GM18502 (cell line): ENCODE data around the gene ANAPC16.
"Not testable (repeated sequence)": the region's sequence is repeated elsewhere in the genome, so short reads cannot be mapped to it uniquely, and the experiment has no call there.

ENCODE experiments used
- ATAC-seq: cut with Tn5 transposase; IDR thresholded peaks from one replicate; pipeline ENCODE4 v1.9.1; 2021; ENCODE audit warnings: mild to moderate bottlenecking; ENCODE audit not compliant: unreplicated experiment, poor library complexity

Gene ANAPC16

GRCh38 chr10:72260976-72261783, 45.4 kb downstream of the ANAPC16 start:
- ATAC-seq: peak; percentile 60

- peak; percentile 19 for ATAC-seq
Observed at GRCh38 chr10:72261784-72262404, 46.1 kb downstream of the ANAPC16 start.

GRCh38 chr10:72263613-72264241, 47.9 kb downstream of the ANAPC16 start:
- no peak for ATAC-seq

GRCh38 chr10:72264536-72264935, 48.7 kb downstream of the ANAPC16 start:
- ATAC-seq: no peak

GRCh38 chr10:72265508-72265907, 49.7 kb downstream of the ANAPC16 start:
- ATAC-seq: no peak

- ATAC-seq: no peak
Observed at GRCh38 chr10:72265990-72266865, 50.4 kb downstream of the ANAPC16 start.

- ATAC-seq: no peak
Observed at GRCh38 chr10:72267381-72267780, 51.6 kb downstream of the ANAPC16 start.

GRCh38 chr10:72267819-72268399, 52.1 kb downstream of the ANAPC16 start:
- no peak for ATAC-seq

- not testable (repeated sequence) for ATAC-seq
Observed at GRCh38 chr10:72268475-72269200, 52.8 kb downstream of the ANAPC16 start.

- no peak for ATAC-seq
Observed at GRCh38 chr10:72270607-72271281, 54.9 kb downstream of the ANAPC16 start.

- ATAC-seq: peak; percentile 32
Observed at GRCh38 chr10:72272689-72273409, 57.0 kb downstream of the ANAPC16 start.

- ATAC-seq: peak; percentile 85
Observed at GRCh38 chr10:72273410-72274212, 57.8 kb downstream of the ANAPC16 start, which contains the start of gene DDIT4. Gene DDIT4, plus strand, starts transcription at chr10:72273924. Its CDS starts 293 bp downstream, at chr10:72274217.

GRCh38 chr10:72274213-72274729, 58.5 kb downstream of the ANAPC16 start:
- no peak for ATAC-seq

GRCh38 chr10:72274730-72275350, 59.0 kb downstream of the ANAPC16 start:
- ATAC-seq: no peak

- ATAC-seq: no peak
Observed at GRCh38 chr10:72275351-72276012, 59.7 kb downstream of the ANAPC16 start.

GRCh38 chr10:72276013-72276387, 60.2 kb downstream of the ANAPC16 start:
- ATAC-seq: no peak
